Lower leg skin (tissue), 3 donors: Measurements from ENCODE around the gene RFX5.

Source experiments
- CTCF ChIP-seq, 3 donors: fragments of 450-650 bp; IDR thresholded peaks; one replicate each; pipeline ENCODE4 v1.5.1; 2016; ENCODE audit warnings: antibody characterized with exemption in 3 of 3, mild to moderate bottlenecking in 3 of 3, moderate library complexity in 2 of 3
- POLR2A ChIP-seq, 2 donors: fragments of 450-650 bp; IDR thresholded peaks; one replicate each; pipeline ENCODE4 v1.6.1; 2016 to 2017; ENCODE audit warnings: antibody characterized with exemption in 2 of 2, mild to moderate bottlenecking in 1 of 2, moderate library complexity in 1 of 2

GRCh38 chr1:151371370-151372057 is 24.5 kb upstream of the RFX5 start:
- TF ChIP-seq CTCF (IDR thresholded peaks at IDR 0.05) (no peak), POLR2A (IDR thresholded peaks at IDR 0.05) (no peak)
